Stomach (tissue), 4 donors: Measurements from ENCODE around the gene DNAH11.

Source experiments
- EP300 ChIP-seq: sonication (generic); formaldehyde crosslinking; IDR thresholded peaks from one replicate; pipeline ENCODE4 v1.6.1; 2017; ENCODE audit warnings: antibody characterized with exemption
- POLR2A ChIP-seq, 4 donors: fragments of 450-650 bp; IDR thresholded peaks; one replicate each; pipeline ENCODE4 v1.6.1; 2016; ENCODE audit warnings: antibody characterized with exemption in 4 of 4, control low read depth in 2 of 4, mild to moderate bottlenecking in 1 of 4, moderate library complexity in 1 of 4
- TF ChIP-seq, protein P1 (sequence below), 7 experiments: fragments of 450-650 bp in 4 of 7; fragments of 200-600 bp in 3 of 7; sonication (generic) in 3 of 7; IDR thresholded peaks; one replicate each; pipeline ENCODE4 v1.5.1; 2016 to 2019; ENCODE audit warnings: antibody characterized with exemption in 7 of 7, control low read depth in 2 of 7, mild to moderate bottlenecking in 1 of 7

DNA sequence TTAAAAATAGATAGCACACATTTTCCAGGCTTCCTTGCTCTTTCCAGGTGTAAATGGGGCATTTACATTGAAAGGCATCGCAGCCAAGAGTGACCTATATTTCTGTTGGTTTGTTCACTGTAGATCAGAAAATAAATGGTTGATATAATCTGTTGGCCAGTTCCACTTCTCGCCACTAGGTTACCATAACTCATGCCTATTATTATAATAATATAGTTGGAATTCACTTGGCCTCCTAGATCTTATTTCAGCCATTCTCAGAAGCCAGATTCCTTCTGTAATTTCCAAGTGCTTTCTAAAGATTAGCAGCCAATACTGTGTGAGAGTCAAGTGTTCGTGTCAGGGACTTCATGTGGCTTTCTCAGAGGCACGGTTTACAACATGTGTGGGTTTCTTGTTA lies 179.5 kb downstream of the DNAH11 start:
- no peak for TF ChIP-seq POLR2A (IDR thresholded peaks at IDR 0.05)
- TF ChIP-seq, protein P1, sequence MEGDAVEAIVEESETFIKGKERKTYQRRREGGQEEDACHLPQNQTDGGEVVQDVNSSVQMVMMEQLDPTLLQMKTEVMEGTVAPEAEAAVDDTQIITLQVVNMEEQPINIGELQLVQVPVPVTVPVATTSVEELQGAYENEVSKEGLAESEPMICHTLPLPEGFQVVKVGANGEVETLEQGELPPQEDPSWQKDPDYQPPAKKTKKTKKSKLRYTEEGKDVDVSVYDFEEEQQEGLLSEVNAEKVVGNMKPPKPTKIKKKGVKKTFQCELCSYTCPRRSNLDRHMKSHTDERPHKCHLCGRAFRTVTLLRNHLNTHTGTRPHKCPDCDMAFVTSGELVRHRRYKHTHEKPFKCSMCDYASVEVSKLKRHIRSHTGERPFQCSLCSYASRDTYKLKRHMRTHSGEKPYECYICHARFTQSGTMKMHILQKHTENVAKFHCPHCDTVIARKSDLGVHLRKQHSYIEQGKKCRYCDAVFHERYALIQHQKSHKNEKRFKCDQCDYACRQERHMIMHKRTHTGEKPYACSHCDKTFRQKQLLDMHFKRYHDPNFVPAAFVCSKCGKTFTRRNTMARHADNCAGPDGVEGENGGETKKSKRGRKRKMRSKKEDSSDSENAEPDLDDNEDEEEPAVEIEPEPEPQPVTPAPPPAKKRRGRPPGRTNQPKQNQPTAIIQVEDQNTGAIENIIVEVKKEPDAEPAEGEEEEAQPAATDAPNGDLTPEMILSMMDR (IDR thresholded peaks at IDR 0.05): peak in 1 of 7 experiments; percentile 18
- no peak for TF ChIP-seq EP300
